HG02981 (cell line): ENCODE data around the gene LRP10.

ENCODE experiments used
- ATAC-seq: cut with Tn5 transposase; IDR thresholded peaks from one replicate; pipeline ENCODE4 v1.9.1; 2021; ENCODE audit warnings: mild to moderate bottlenecking, moderate library complexity; ENCODE audit not compliant: unreplicated experiment

The LRP10 gene

GRCh38 chr14:22884738-22885523, 13.4 kb downstream of the LRP10 start:
- no peak for ATAC-seq

DNA sequence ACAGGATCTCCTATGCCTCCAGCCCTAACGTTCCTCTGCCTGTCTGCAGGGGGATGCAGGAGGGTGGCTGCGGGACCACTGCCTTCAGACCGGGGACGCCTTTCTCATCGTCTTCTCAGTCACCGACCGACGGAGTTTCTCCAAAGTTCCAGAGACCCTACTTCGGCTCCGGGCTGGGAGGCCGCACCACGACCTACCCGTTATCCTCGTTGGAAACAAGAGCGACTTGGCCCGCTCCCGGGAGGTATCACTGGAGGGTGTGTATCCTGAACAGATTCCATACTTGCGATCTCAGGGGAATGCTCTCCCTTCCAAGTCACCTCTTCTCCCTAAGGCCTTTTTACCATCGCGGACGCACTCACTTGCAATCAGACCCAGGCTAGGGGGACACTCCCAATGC, 14.4 kb downstream of the LRP10 start:
- ATAC-seq = no peak

- ATAC-seq = peak; percentile 43
Observed at GRCh38 chr14:22886500-22887259, 15.1 kb downstream of the LRP10 start.

DNA sequence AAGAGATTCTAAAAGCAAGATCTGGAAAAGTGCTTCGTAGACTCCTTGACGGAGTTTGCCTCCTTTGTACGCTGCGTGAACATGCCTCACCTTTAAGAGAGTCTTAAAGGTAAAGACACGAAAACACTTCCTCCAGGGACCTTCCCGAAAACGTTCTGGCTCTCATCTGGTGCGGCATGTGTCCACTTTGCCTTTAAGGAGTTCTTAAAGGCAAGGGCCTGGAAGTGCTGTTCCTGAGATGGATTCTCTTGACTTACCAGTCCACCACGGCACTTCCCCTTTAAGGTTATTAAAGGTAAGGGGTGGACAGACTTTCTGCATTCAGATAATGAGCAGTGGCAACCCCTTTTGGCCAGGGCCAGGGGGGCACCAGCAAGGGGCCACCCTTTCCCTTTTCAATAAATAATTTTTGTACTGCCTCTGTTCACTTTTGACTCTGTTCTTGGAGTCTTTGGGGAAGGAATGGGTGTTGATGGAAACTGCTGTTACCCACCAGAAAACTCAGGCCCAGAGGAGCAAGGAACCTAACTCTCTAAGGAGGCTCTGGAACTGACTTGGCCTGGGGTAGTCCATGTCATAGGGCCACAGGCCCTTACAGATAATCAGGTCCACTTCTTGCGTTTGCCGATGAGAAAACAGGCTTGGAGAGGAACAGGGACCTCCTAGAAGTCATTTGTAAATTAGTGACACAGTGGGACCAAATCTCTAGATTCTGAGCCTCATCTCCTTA, 15.9 kb downstream of the LRP10 start:
- peak; percentile 36 for ATAC-seq

GRCh38 chr14:22887990-22888378, 16.4 kb downstream of the LRP10 start:
- peak; percentile 43 for ATAC-seq

GRCh38 chr14:22888662-22889061, 17.1 kb downstream of the LRP10 start:
- no peak for ATAC-seq

GRCh38 chr14:22890416-22890815, 18.9 kb downstream of the LRP10 start:
- no peak for ATAC-seq

DNA sequence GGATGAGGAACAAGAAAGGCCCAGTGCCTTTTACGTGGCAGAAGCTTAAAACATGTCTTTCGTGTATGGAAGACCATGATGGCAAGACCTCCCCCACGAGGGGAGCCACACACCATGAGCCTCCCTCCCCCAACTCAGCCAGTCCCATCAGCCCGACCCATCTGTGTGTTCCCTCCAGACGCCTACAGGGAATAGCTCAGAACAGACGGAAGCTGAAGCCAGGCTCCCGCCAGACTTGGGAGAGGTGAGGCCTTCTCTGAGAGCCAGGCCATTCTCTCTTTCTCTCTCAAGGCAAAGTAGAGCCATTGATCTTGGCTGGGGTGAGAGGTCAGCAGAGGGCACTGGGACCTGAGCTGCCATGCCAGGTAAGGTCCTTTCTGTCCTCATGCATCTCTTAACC, 20.9 kb downstream of the LRP10 start:
- ATAC-seq = no peak

- no peak for ATAC-seq
Observed at GRCh38 chr14:22893706-22894105, 22.2 kb downstream of the LRP10 start.

- ATAC-seq = no peak
Observed at GRCh38 chr14:22895402-22895801, 23.9 kb downstream of the LRP10 start.

DNA sequence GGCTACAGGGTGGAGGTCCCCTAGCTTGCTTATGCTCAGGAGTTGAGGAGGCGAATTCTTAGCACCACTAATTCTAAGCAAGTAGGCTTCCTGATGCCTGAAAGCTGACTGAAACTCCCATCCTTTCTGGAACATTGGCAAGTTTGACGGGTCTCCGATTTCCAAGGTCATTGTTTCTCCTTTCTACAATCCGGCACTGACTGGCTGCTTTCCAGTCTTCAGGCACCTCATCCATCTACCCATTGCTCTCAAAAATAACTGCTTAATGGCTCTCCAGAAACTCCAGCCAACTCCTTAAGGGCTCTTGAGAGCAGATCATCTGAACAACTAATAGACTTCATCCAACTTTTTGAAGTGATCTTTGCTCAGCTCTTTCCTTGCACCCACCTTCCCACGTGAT, 24.8 kb downstream of the LRP10 start:
- no peak for ATAC-seq

DNA sequence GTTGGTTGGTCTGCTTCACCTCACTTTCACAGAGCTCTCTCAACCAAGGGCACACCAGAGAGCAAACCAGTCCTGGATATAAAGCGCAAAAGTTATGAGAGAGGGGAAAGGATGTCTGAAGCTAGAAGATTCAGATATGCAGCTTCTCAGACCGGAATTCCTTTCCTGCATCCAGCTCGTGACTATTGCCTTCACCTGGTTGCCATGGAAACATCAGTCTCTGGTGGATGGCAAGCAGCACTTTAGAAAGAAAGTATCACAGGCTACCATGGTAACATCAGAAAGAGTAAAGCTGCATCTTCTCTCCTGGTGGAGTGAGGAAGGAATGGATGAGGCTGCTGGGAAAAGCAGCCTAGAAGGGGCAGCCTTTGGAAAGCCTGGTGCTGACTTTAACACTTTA, 25.2 kb downstream of the LRP10 start:
- ATAC-seq = no peak

DNA sequence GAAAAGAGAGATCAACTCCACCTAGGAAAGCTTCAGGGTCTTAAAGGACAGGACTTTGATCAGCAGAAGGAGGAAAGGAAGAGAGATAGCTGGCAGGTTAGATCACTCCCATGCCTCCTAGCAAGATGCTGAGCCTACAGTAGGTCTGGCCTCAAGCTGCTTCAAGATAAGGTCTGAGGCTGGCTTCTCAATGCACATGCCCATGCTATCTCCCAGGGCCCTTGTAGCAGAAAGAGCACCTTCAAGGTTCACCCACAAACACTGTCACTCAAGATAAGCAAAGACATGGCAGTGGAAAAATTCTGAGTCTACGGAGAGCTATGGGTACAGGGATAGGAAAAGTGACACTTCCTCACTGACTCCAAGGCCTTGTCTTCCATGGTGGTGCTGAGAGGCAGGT, 25.8 kb downstream of the LRP10 start:
- ATAC-seq = no peak

GRCh38 chr14:22898302-22899090, 27.0 kb downstream of the LRP10 start:
- ATAC-seq = no peak

DNA sequence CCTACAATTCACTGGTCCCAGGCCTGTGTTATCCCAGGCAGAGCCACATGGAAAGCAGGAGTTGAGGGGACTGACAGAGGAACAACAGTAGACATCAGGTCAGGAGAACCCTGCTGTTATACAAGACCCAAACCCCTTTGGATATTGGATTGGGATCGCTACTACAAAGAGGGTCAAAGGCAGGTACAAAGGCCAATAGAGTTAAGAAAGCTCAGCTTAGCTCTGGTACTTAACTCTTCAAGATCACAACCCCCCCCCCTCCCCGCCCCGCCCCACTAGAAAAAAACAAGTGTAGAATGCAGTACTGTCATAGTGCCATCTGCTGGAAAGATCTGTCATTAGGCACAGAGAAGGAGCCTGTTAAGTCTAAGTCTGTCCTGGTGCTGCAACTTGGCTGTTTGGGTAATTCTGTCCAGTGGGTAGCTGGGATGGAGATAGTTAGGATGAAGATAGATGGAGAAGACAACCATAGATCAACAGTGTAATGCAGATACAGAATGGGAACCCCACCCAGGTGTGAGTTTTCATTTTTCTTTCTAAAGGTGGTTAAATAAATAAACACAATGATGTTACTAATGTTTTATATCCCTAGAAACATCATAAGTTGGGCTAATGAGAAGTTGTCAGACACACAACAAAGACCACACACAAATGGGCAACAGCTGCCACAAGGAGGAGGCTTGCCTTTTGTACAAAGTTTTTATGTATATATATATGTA, 28.7 kb downstream of the LRP10 start:
- ATAC-seq = no peak

GRCh38 chr14:22901799-22902198, 30.3 kb downstream of the LRP10 start:
- no peak for ATAC-seq

GRCh38 chr14:22903742-22904087, 32.2 kb downstream of the LRP10 start:
- no peak for ATAC-seq

- ATAC-seq = no peak
Observed at GRCh38 chr14:22905627-22906026, 34.1 kb downstream of the LRP10 start.

GRCh38 chr14:22906073-22906472, 34.5 kb downstream of the LRP10 start:
- no peak for ATAC-seq

GRCh38 chr14:22907429-22907828, 35.9 kb downstream of the LRP10 start:
- no peak for ATAC-seq
